HepG2 (cell line): ENCODE data around the gene PKP4. TPM values are rescaled to one million over a fixed set of nuclear protein-coding genes. Genes with fewer than 3 reads are reported as not detected.

ENCODE experiments used
- BORCS8-MEF2B ChIP-seq: sonication (generic); formaldehyde crosslinking; IDR thresholded peaks from 2 replicates; pipeline ENCODE4 v1.8.0; 2022; ENCODE audit warnings: mild to moderate bottlenecking, missing genetic modification reagents
- DR1 ChIP-seq: sonication (generic); formaldehyde crosslinking; IDR thresholded peaks from 2 replicates; pipeline ENCODE4 v1.8.0; 2021; ENCODE audit warnings: mild to moderate bottlenecking, missing genetic modification reagents, inconsistent platforms
- FOXA1 ChIP-seq, 2 experiments: fragments of 450-650 bp in 1 of 2; sonication (generic) in 1 of 2; formaldehyde crosslinking in 1 of 2; IDR thresholded peaks; 2 replicates each; pipeline versions ENCODE4 v1.4.0 to v1.6.1; 2016 to 2020; ENCODE audit warnings: missing genetic modification reagents in 1 of 2
- FOXJ3 ChIP-seq: sonication (generic); formaldehyde crosslinking; IDR thresholded peaks from 2 replicates; pipeline ENCODE4 v1.4.0; 2020; ENCODE audit warnings: missing genetic modification reagents, mild to moderate bottlenecking, borderline replicate concordance
- HDAC6 ChIP-seq: fragments of 200-600 bp; sonication (generic); IDR thresholded peaks from 2 replicates; pipeline ENCODE4 v1.7.0; 2017; ENCODE audit warnings: mild to moderate bottlenecking, antibody characterized with exemption, low read length, low read depth
- KDM1A ChIP-seq: IDR thresholded peaks from 2 replicates; pipeline ENCODE4 v1.6.1; 2016; ENCODE audit warnings: missing compliant biosample characterization
- PRMT3 ChIP-seq: sonication (generic); formaldehyde crosslinking; IDR thresholded peaks from 2 replicates; pipeline ENCODE4 v1.8.1; 2022; ENCODE audit warnings: low read depth, mild to moderate bottlenecking, moderate library complexity, missing genetic modification reagents, borderline replicate concordance
- RARA ChIP-seq: IDR thresholded peaks from 2 replicates; pipeline ENCODE4 v1.6.1; 2016; ENCODE audit warnings: missing genetic modification reagents, missing compliant biosample characterization
- RCOR2 ChIP-seq: IDR thresholded peaks from 2 replicates; pipeline ENCODE4 v1.6.1; 2016; ENCODE audit warnings: missing biosample characterization, missing genetic modification reagents
- SAP130 ChIP-seq: IDR thresholded peaks from 2 replicates; pipeline ENCODE4 v1.6.1; 2016; ENCODE audit warnings: low read depth
- SOX13 ChIP-seq, 3 experiments: fragments of 450-650 bp in 1 of 3; sonication (generic) in 1 of 3; formaldehyde crosslinking in 1 of 3; IDR thresholded peaks in 2 of 3; conservative IDR thresholded peaks in 1 of 3; 2 replicates each; pipeline versions ENCODE4 v1.5.0 to v1.6.1; 2016 to 2020; ENCODE audit warnings: antibody characterized with exemption in 1 of 3, mild to moderate bottlenecking in 1 of 3, missing compliant biosample characterization in 1 of 3, missing genetic modification reagents in 1 of 3, moderate library complexity in 1 of 3
- SOX5 ChIP-seq: IDR thresholded peaks from 2 replicates; pipeline ENCODE4 v1.6.1; 2016; ENCODE audit warnings: borderline replicate concordance
- SOX6 ChIP-seq, 2 experiments: fragments of 450-650 bp in 1 of 2; sonication (generic) in 1 of 2; formaldehyde crosslinking in 1 of 2; IDR thresholded peaks; 2 replicates each; pipeline versions ENCODE4 v1.4.0 to v1.6.1; 2017 to 2020; ENCODE audit warnings: antibody characterized with exemption in 1 of 2, mild to moderate bottlenecking in 1 of 2, missing genetic modification reagents in 1 of 2
- TCF7L2 ChIP-seq: IDR thresholded peaks from 2 replicates; pipeline ENCODE4 v1.6.1; 2011; ENCODE audit warnings: mild to moderate bottlenecking, low read depth, low read length, moderate library complexity
- polyA plus RNA-seq, 8 experiments: library from polyadenylated mRNA; depleted of rRNA in 3 of 8; stranded (reverse) in 7 of 8; unstranded in 1 of 8; fragments of >200 nt; fragmentation: Illumina TruSeq in 4 of 8; extraction: Trizol in 4 of 8; gene quantifications; 2 replicates each; pipeline versions ENCODE4 v1.2.1 to v1.2.3, GENCODE V29; 2011 to 2016; ENCODE audit warnings: low read depth in 4 of 8, missing spikeins in 1 of 8, mixed read lengths in 1 of 8; ENCODE audit not compliant: insufficient read depth in 1 of 8
- total RNA-seq, 5 experiments: library from RNA; depleted of rRNA; stranded (reverse); fragments of >200 nt; fragmentation: Illumina TruSeq; extraction: Trizol; gene quantifications; 2 replicates each; pipeline ENCODE4 v1.2.3, GENCODE V29; 2016; ENCODE audit warnings: low read depth in 1 of 5
- TF ChIP-seq, protein P1 (sequence below): sonication (generic); formaldehyde crosslinking; IDR thresholded peaks from 2 replicates; pipeline ENCODE4 v1.4.0; 2020; ENCODE audit warnings: missing genetic modification reagents
- TF ChIP-seq, protein P2 (sequence below): IDR thresholded peaks from 2 replicates; pipeline ENCODE4 v1.4.0; 2020; ENCODE audit warnings: mild to moderate bottlenecking, missing genetic modification reagents
- TF ChIP-seq, protein P3 (sequence below): IDR thresholded peaks from 2 replicates; pipeline ENCODE4 v1.6.1; 2016; ENCODE audit warnings: low read depth
- TF ChIP-seq, protein P4 (sequence below): sonication (generic); formaldehyde crosslinking; IDR thresholded peaks from 2 replicates; pipeline ENCODE4 v1.4.0; 2020; ENCODE audit warnings: missing genetic modification reagents, low read depth, mild to moderate bottlenecking, borderline replicate concordance
- TF ChIP-seq, protein P5 (sequence below): sonication (generic); formaldehyde crosslinking; conservative IDR thresholded peaks from 2 replicates; pipeline ENCODE4 v1.8.0; 2022; ENCODE audit warnings: mild to moderate bottlenecking, moderate library complexity, missing genetic modification reagents

PKP4 gene
- total and polyA plus RNA-seq, 2 of the 13 experiments (the other 11 are each of a cell fraction or from before 2014, with no cell fraction given), result 80.9 to 90.5 TPM

DNA sequence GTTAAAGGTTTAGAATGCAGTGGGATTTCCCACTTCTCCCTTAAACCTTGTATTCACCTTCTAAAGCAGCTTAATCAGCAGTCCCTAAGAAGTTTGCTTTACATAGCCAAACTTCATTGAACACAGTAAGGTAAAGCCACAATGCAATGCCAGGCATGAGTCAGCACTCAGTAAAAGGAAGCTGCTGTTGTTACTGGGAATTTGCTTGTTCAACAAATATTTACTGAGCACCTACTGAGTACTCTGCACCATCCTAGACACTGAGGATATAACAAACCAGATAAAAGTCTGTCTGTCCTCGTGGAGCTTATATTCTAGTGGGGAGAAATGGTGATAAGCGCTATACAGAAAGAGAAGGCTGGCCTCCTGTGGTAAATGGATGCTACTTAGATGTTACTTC, 162.7 kb downstream of the PKP4 start (continued):
- TF ChIP-seq, protein P1, sequence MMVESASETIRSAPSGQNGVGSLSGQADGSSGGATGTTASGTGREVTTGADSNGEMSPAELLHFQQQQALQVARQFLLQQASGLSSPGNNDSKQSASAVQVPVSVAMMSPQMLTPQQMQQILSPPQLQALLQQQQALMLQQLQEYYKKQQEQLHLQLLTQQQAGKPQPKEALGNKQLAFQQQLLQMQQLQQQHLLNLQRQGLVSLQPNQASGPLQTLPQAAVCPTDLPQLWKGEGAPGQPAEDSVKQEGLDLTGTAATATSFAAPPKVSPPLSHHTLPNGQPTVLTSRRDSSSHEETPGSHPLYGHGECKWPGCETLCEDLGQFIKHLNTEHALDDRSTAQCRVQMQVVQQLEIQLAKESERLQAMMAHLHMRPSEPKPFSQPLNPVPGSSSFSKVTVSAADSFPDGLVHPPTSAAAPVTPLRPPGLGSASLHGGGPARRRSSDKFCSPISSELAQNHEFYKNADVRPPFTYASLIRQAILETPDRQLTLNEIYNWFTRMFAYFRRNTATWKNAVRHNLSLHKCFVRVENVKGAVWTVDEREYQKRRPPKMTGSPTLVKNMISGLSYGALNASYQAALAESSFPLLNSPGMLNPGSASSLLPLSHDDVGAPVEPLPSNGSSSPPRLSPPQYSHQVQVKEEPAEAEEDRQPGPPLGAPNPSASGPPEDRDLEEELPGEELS (CRISPR knock-in tag), result peak; percentile 73
- TF ChIP-seq BORCS8-MEF2B, result no peak
- TF ChIP-seq DR1 (CRISPR knock-in tag), result no peak
- TF ChIP-seq KDM1A (CRISPR knock-in tag), result peak; percentile 72; the same call in 1 of the 2 replicates
- no peak for TF ChIP-seq FOXA1 (IDR thresholded peaks at IDR 0.05)
- TF ChIP-seq FOXA1 (CRISPR knock-in tag; IDR thresholded peaks at IDR 0.05), result peak; percentile 72
- TF ChIP-seq, protein P2, sequence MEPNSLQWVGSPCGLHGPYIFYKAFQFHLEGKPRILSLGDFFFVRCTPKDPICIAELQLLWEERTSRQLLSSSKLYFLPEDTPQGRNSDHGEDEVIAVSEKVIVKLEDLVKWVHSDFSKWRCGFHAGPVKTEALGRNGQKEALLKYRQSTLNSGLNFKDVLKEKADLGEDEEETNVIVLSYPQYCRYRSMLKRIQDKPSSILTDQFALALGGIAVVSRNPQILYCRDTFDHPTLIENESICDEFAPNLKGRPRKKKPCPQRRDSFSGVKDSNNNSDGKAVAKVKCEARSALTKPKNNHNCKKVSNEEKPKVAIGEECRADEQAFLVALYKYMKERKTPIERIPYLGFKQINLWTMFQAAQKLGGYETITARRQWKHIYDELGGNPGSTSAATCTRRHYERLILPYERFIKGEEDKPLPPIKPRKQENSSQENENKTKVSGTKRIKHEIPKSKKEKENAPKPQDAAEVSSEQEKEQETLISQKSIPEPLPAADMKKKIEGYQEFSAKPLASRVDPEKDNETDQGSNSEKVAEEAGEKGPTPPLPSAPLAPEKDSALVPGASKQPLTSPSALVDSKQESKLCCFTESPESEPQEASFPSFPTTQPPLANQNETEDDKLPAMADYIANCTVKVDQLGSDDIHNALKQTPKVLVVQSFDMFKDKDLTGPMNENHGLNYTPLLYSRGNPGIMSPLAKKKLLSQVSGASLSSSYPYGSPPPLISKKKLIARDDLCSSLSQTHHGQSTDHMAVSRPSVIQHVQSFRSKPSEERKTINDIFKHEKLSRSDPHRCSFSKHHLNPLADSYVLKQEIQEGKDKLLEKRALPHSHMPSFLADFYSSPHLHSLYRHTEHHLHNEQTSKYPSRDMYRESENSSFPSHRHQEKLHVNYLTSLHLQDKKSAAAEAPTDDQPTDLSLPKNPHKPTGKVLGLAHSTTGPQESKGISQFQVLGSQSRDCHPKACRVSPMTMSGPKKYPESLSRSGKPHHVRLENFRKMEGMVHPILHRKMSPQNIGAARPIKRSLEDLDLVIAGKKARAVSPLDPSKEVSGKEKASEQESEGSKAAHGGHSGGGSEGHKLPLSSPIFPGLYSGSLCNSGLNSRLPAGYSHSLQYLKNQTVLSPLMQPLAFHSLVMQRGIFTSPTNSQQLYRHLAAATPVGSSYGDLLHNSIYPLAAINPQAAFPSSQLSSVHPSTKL (CRISPR knock-in tag), result peak; percentile 81
- no peak for TF ChIP-seq PRMT3 (CRISPR knock-in tag)
- TF ChIP-seq, protein P3, sequence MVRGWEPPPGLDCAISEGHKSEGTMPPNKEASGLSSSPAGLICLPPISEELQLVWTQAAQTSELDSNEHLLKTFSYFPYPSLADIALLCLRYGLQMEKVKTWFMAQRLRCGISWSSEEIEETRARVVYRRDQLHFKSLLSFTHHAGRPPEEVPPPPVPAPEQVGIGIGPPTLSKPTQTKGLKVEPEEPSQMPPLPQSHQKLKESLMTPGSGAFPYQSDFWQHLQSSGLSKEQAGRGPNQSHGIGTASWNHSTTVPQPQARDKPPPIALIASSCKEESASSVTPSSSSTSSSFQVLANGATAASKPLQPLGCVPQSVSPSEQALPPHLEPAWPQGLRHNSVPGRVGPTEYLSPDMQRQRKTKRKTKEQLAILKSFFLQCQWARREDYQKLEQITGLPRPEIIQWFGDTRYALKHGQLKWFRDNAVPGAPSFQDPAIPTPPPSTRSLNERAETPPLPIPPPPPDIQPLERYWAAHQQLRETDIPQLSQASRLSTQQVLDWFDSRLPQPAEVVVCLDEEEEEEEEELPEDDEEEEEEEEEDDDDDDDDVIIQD, result peak; percentile 32; the same call in 1 of the 2 replicates
- TF ChIP-seq TCF7L2, result no peak
- TF ChIP-seq RARA, result 0 out of 2 replicates have a peak, but pooled peaks have one; percentile 14
- TF ChIP-seq SAP130, result peak; percentile 63; the same call in 1 of the 2 replicates
- no peak for TF ChIP-seq HDAC6
- TF ChIP-seq FOXJ3 (CRISPR knock-in tag), result peak; percentile 17; the same call in 1 of the 2 replicates
- TF ChIP-seq SOX6 (IDR thresholded peaks at IDR 0.05), result no peak
- TF ChIP-seq SOX6 (CRISPR knock-in tag; IDR thresholded peaks at IDR 0.05), result peak; percentile 86
- peak; percentile 83; the same call in 1 of the 2 replicates for TF ChIP-seq RCOR2 (CRISPR knock-in tag)
- TF ChIP-seq, protein P4, sequence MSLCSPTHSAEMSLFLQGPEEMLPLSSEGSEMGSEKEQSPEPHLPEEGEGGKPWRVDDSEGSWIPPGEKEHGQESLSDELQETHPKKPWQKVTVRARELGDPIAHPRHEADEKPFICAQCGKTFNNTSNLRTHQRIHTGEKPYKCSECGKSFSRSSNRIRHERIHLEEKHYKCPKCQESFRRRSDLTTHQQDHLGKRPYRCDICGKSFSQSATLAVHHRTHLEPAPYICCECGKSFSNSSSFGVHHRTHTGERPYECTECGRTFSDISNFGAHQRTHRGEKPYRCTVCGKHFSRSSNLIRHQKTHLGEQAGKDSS (CRISPR knock-in tag), result peak; percentile 97
- no peak for TF ChIP-seq SOX13 (IDR thresholded peaks at IDR 0.05)
- peak in 1 of 2 experiments; percentile 80; a peak in 2 of 4 replicates for TF ChIP-seq SOX13 (CRISPR knock-in tag; conservative IDR thresholded peaks at IDR 0.05 in 1 of 2, IDR thresholded peaks at IDR 0.05 in 1 of 2)
- TF ChIP-seq, protein P5, sequence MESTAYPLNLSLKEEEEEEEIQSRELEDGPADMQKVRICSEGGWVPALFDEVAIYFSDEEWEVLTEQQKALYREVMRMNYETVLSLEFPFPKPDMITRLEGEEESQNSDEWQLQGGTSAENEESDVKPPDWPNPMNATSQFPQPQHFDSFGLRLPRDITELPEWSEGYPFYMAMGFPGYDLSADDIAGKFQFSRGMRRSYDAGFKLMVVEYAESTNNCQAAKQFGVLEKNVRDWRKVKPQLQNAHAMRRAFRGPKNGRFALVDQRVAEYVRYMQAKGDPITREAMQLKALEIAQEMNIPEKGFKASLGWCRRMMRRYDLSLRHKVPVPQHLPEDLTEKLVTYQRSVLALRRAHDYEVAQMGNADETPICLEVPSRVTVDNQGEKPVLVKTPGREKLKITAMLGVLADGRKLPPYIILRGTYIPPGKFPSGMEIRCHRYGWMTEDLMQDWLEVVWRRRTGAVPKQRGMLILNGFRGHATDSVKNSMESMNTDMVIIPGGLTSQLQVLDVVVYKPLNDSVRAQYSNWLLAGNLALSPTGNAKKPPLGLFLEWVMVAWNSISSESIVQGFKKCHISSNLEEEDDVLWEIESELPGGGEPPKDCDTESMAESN (CRISPR knock-in tag), result peak; percentile 100
- peak; percentile 69; the same call in 1 of the 2 replicates for TF ChIP-seq SOX5 (CRISPR knock-in tag)
